ENCODE data around the gene RPGRIP1L. TPM values are rescaled to one million over a fixed set of nuclear protein-coding genes. Genes with fewer than 3 reads are reported as not detected.
A peak's percentile ranks its signal among the peaks of the same experiment; 100 is the strongest.

Gene RPGRIP1L
- total RNA-seq, 6 experiments from 2014 or later: 16.3 to 19.1 (median 18.4) TPM

DNA sequence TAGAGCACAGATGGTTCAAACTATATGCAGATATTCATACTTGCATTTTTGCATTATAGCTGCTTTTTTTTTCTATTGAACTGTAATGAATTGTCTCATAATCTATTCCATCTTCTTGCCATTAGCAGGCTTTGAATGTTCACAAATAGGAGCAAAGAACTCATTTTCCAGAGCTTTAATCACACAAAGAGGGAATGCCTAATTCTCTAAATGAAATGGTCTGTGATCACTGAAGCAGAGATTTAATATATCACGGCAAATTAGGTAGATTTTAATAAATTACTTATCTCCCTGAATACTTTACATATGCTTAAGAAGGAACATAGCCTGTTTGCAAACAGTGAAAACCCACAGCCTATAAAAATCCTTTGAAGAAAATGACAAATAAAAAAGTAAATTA is 103.0 kb downstream of the RPGRIP1L start:
- TF ChIP-seq, protein P1, sequence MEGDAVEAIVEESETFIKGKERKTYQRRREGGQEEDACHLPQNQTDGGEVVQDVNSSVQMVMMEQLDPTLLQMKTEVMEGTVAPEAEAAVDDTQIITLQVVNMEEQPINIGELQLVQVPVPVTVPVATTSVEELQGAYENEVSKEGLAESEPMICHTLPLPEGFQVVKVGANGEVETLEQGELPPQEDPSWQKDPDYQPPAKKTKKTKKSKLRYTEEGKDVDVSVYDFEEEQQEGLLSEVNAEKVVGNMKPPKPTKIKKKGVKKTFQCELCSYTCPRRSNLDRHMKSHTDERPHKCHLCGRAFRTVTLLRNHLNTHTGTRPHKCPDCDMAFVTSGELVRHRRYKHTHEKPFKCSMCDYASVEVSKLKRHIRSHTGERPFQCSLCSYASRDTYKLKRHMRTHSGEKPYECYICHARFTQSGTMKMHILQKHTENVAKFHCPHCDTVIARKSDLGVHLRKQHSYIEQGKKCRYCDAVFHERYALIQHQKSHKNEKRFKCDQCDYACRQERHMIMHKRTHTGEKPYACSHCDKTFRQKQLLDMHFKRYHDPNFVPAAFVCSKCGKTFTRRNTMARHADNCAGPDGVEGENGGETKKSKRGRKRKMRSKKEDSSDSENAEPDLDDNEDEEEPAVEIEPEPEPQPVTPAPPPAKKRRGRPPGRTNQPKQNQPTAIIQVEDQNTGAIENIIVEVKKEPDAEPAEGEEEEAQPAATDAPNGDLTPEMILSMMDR (IDR thresholded peaks at IDR 0.05): no peak
- H3K27ac Mint-ChIP-seq: no peak overlapping the region
- peaks cover 9% of the 10 kb centered on the region; the same call in 1 of the 2 replicates for H3K9me3 Mint-ChIP-seq
- H3K4me1 Mint-ChIP-seq (ENCODE audit: low read depth): peaks cover 15% of the 10 kb centered on the region
- no peaks in the 10 kb centered on the region for H3K27me3 Mint-ChIP-seq (ENCODE audit: insufficient read depth)
- H3K36me3 Mint-ChIP-seq (ENCODE audit: low read depth): peaks cover 26% of the 10 kb centered on the region
- no peak for DNase-seq
- no peak overlapping the region for H3K4me3 Mint-ChIP-seq

DNA sequence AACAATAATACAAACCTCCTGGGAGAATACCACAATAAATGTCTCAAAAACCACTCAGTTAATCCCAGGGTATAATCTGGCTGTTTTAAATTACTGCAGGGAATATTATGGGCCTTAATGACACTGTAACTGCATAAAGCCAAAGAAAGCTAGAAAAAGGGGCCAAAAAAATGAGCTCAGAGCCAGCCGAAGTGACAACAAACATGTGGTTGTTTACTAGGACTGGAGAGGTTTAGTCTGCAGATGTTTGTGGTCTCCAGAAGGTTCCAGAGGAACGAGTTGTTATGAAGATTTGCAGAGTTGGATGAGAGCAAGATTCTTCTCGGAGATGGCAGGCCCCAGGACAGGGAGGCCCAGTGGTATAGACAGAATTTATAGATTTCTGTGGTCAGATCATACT is 103.5 kb downstream of the RPGRIP1L start:
- TF ChIP-seq, protein P1 (IDR thresholded peaks at IDR 0.05): no peak
- Mint-ChIP-seq H3K9me3 (peaks cover 13% of the 10 kb centered on the region), H3K27me3 (ENCODE audit: insufficient read depth) (no peaks in the 10 kb centered on the region), H3K36me3 (ENCODE audit: low read depth) (peaks cover 26% of the 10 kb centered on the region), H3K4me1 (ENCODE audit: low read depth) (peaks cover 15% of the 10 kb centered on the region), H3K27ac (no peak overlapping the region), H3K4me3 (no peak overlapping the region)
- peak; percentile 5 for DNase-seq

DNA sequence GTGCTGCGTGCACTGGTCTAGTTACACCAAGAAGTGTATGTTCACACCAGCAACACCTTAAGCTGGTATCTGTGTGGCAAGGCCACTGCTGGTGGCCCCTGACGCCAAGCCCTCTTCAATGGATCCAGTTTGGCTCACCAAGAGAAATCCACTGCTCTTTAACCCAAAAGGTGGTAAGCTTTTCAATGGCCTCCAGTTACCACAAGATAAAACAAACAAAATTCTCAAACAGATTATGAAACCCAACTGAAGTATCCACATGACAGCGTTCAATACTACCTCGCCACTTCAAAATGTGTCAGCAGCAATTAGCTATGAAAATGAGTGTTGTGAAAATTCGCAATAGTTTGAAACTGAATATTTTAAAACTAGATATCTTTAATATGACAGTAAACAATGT is 104.1 kb downstream of the RPGRIP1L start:
- TF ChIP-seq, protein P1 (IDR thresholded peaks at IDR 0.05): no peak
- peaks cover 28% of the 10 kb centered on the region for H3K36me3 Mint-ChIP-seq (ENCODE audit: low read depth)
- H3K9me3 Mint-ChIP-seq: peaks cover 18% of the 10 kb centered on the region
- H3K27me3 Mint-ChIP-seq (ENCODE audit: insufficient read depth): no peaks in the 10 kb centered on the region
- no peak overlapping the region for H3K27ac Mint-ChIP-seq
- no peak overlapping the region for H3K4me3 Mint-ChIP-seq
- peaks cover 15% of the 10 kb centered on the region for H3K4me1 Mint-ChIP-seq (ENCODE audit: low read depth)
- no peak for DNase-seq

DNA sequence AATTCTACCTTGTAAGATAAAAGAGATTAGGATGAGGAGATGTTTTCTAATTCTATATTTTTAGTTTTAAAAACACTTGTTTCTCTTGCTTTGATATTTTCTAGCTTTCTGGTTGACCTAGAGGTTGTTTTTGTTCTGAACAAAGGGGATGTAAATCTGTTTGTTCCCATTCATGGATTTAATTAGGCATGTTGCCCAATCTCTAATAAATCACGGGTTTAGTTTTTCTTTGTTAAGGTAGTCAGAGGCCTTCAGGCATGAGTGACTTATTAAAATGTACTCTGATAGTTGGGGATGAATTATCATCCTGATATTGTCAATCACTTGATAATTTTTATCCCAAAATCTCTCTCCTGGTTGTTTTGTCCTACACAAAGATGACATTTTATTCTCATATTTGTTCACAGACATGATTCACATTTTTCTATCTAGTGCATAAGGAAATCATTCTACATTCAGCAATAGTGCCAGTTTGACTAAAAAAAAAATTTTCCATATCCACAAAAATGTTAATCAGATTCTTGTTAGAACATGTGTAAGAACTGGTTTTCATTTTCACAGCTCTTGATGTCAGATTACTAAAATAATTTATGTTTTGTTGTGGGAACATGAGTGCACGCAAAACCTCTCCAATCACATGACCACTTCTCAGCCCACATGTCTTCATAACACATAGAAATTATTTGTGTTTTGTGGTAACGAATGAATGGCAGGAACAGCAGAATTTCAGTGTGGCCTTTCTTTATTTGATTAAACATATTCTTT is 105.0 kb downstream of the RPGRIP1L start:
- Mint-ChIP-seq H3K4me3 (no peak overlapping the region), H3K4me1 (ENCODE audit: low read depth) (peaks cover 15% of the 10 kb centered on the region), H3K9me3 (peaks cover 18% of the 10 kb centered on the region), H3K36me3 (ENCODE audit: low read depth) (peaks cover 28% of the 10 kb centered on the region), H3K27me3 (ENCODE audit: insufficient read depth) (no peaks in the 10 kb centered on the region), H3K27ac (no peak overlapping the region)
- DNase-seq: no peak
- TF ChIP-seq, protein P1 (IDR thresholded peaks at IDR 0.05): no peak

DNA sequence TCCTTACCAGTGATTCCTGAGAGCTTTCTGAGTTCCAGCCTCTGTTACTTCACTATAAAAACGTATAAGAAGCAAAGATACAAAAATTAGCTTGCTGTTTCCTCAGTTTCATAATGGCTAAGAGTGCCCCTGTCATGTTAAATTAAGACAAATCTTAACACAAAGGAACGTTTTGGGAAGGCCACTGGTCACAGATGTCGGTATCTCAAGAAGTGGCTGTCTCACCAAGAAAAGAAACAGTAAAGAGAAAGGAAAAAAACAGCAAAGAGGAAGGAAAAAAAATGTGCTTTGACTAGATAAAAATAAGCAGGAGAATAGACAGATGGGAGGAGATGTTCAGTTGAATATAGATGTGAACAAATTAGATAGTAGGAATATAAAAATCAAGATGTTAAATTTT is 105.9 kb downstream of the RPGRIP1L start:
- Mint-ChIP-seq H3K36me3 (ENCODE audit: low read depth) (peaks cover 28% of the 10 kb centered on the region), H3K4me3 (no peak overlapping the region), H3K27me3 (ENCODE audit: insufficient read depth) (no peaks in the 10 kb centered on the region), H3K4me1 (ENCODE audit: low read depth) (peaks cover 15% of the 10 kb centered on the region), H3K9me3 (peaks cover 18% of the 10 kb centered on the region), H3K27ac (no peak overlapping the region)
- no peak for DNase-seq
- TF ChIP-seq, protein P1 (IDR thresholded peaks at IDR 0.05): no peak

Measured in HFFc6 (cell line).